ENCODE results near the gene ITCH. TPM values are rescaled to one million over a fixed set of nuclear protein-coding genes. Genes with fewer than 3 reads are reported as not detected.

Gene ITCH
- total and polyA plus RNA-seq, 2 donors (not counting 3 experiments of a cell fraction or from before 2014, with no cell fraction given): 6.4 to 57.4 TPM

DNA sequence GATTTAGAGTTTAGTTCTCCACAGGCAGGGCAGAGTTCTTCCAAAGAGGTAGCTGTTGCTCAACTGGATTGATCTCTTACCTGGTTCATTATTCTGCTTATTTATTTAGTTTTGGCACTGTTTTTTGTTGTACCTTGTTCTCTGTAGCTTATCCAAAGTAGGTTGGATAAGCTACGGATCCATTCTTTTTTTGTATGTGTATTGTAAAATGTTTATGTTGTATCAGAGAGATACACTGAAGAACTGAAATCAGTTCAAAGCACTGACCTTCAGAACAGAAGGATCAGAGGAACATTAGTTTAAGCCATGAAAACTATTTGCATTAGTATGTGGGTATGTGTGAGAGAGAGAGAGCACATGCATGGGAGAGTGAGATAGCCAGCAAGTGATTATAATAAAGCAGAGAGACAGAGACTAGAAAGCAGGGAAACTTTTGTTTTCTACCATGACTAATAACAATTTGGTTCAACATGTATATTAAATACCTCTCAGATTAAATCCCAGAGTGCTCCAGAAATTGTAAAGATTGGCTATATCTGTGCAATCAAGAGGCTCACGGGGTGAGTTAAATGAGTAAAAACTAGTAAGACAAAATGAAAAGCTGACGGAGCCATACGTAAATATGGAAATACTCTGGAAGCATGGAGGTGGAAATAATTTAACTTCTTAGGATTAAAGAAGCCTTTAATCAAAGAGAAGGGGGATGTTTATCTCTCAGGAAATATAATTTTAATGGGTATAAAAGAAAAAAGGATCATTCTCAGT is 40.2 kb downstream of the ITCH start:
- Histone ChIP-seq H3K36me3 (ENCODE audit: control insufficient read depth in 2 of 2, extremely low read depth in 1 of 2, insufficient read depth in 2 of 2, low read length in 2 of 2) (peaks cover 0 to 2% of the 10 kb centered on the region in 2 experiments), H3K9ac (replicated peaks; ENCODE audit: extremely low read depth, insufficient read depth, low read length) (no peak overlapping the region)
- POLR2A ChIA-PET: no interaction called here

More for the DNA sequence above, 40.2 kb downstream of the ITCH start:
- no peak overlapping the region for H3K4me2 ChIP-seq (ENCODE audit: insufficient read depth, low read length)
- dilution Hi-C loops (cut with MboI; ENCODE audit: extremely low pct_ligation_motif_present, low sequenced_read_pairs): no loop called here
- no TSS peak for BruUV-seq (replicated peaks)
- peaks cover 11% of the 10 kb centered on the region for H3K4me1 ChIP-seq (ENCODE audit: control insufficient read depth, extremely low read depth, insufficient read depth, low read length)
- no peak overlapping the region for H3K27ac ChIP-seq (ENCODE audit: insufficient read depth, low read depth, low read length)
- H3K9me3 ChIP-seq (replicated peaks; ENCODE audit: control insufficient read depth, insufficient read depth, low read length): no peaks in the 10 kb centered on the region
- CTCF ChIA-PET: interaction anchor here (1.3 to 4.1 kb wide), 3 partner anchors 13 to 213 kb away, joined by 4 to 15 read pairs (median 6); no protein-coding TSS in a partner anchor
- H3K4me3 ChIP-seq (replicated peaks in 1 of 3; ENCODE audit: insufficient read depth in 1 of 3, low read depth in 1 of 3, low read length in 3 of 3): no peak overlapping the region
- peaks cover 13% of the 10 kb centered on the region for H4K20me1 ChIP-seq (replicated peaks; ENCODE audit: control insufficient read depth, extremely low read depth, insufficient read depth, low read length)
- DNase-seq (ENCODE audit: low read depth, low spot score) (no peak), FAIRE-seq (no peak)
- H3K27me3 ChIP-seq (ENCODE audit: control insufficient read depth in 2 of 2, insufficient read depth in 2 of 2, low read length in 2 of 2): no peaks in the 10 kb centered on the region
- TF ChIP-seq MYC (IDR thresholded peaks at IDR 0.05; ENCODE audit: low read depth, low read length) (no peak), JUN (IDR thresholded peaks at IDR 0.05; ENCODE audit: borderline replicate concordance, insufficient read depth, insufficient read length, low read depth) (no peak), FOS (IDR thresholded peaks at IDR 0.05; ENCODE audit: borderline replicate concordance, insufficient read depth, low read length) (no peak), GATA2 (IDR thresholded peaks at IDR 0.05; ENCODE audit: insufficient read depth, insufficient read length, low read depth, low read length) (no peak), POLR2AphosphoS5 (IDR thresholded peaks at IDR 0.05; ENCODE audit: insufficient read depth, low read depth, low read length) (no peak), POLR2A (IDR thresholded peaks at IDR 0.05; ENCODE audit: low read depth, low read length) (no peak), EZH2 (IDR thresholded peaks at IDR 0.05; ENCODE audit: borderline replicate concordance, low read depth, low read length, severe bottlenecking) (no peak)
- TF ChIP-seq, protein P1, sequence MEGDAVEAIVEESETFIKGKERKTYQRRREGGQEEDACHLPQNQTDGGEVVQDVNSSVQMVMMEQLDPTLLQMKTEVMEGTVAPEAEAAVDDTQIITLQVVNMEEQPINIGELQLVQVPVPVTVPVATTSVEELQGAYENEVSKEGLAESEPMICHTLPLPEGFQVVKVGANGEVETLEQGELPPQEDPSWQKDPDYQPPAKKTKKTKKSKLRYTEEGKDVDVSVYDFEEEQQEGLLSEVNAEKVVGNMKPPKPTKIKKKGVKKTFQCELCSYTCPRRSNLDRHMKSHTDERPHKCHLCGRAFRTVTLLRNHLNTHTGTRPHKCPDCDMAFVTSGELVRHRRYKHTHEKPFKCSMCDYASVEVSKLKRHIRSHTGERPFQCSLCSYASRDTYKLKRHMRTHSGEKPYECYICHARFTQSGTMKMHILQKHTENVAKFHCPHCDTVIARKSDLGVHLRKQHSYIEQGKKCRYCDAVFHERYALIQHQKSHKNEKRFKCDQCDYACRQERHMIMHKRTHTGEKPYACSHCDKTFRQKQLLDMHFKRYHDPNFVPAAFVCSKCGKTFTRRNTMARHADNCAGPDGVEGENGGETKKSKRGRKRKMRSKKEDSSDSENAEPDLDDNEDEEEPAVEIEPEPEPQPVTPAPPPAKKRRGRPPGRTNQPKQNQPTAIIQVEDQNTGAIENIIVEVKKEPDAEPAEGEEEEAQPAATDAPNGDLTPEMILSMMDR (IDR thresholded peaks at IDR 0.05; ENCODE audit: extremely low read depth in 1 of 2, insufficient read depth in 1 of 2, low read depth in 1 of 2, low read length in 2 of 2): no peak
- TF ChIP-seq, protein P2, sequence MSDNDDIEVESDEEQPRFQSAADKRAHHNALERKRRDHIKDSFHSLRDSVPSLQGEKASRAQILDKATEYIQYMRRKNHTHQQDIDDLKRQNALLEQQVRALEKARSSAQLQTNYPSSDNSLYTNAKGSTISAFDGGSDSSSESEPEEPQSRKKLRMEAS (IDR thresholded peaks at IDR 0.05; ENCODE audit: insufficient read depth, insufficient read length): no peak
- no peak overlapping the region for H2AFZ ChIP-seq (ENCODE audit: low read depth, low read length)
- intact Hi-C loops (cut with micrococcal nuclease): no loop called here
- peaks cover 79% of the 10 kb centered on the region for H3K79me2 ChIP-seq (ENCODE audit: control insufficient read depth, insufficient read depth, low read length)
- H3K9me1 ChIP-seq (replicated peaks; ENCODE audit: control insufficient read depth, extremely low read depth, insufficient read depth, low read length): no peaks in the 10 kb centered on the region

All from endothelial cell of umbilical vein (primary cell).